HK-2 (cell line): Measurements from ENCODE around the gene PRKG1.
"Not testable (repeated sequence)": the region's sequence is repeated elsewhere in the genome, so short reads cannot be mapped to it uniquely, and the experiment has no call there.

Source experiments
- DNase-seq: peaks from one replicate; pipeline ENCODE4 v3.0.0-alpha.2; 2018; ENCODE audit not compliant: unreplicated experiment

PRKG1 gene

GRCh38 chr10:51170518-51171245, 96.4 kb downstream of the PRKG1 start:
- no peak for DNase-seq

GRCh38 chr10:51171946-51172345, 97.7 kb downstream of the PRKG1 start:
- DNase-seq = no peak

GRCh38 chr10:51176976-51177695, 102.8 kb downstream of the PRKG1 start:
- DNase-seq = no peak

- no peak for DNase-seq
Observed at GRCh38 chr10:51178634-51179033, 104.3 kb downstream of the PRKG1 start.

- no peak for DNase-seq
Observed at GRCh38 chr10:51180141-51180540, 105.9 kb downstream of the PRKG1 start.

- DNase-seq = no peak
Observed at GRCh38 chr10:51183783-51184182, 109.5 kb downstream of the PRKG1 start.

- no peak for DNase-seq
Observed at GRCh38 chr10:51186361-51186760, 112.1 kb downstream of the PRKG1 start.

- DNase-seq = no peak
Observed at GRCh38 chr10:51188008-51188407, 113.7 kb downstream of the PRKG1 start.

- no peak for DNase-seq
Observed at GRCh38 chr10:51188866-51189265, 114.6 kb downstream of the PRKG1 start.

- DNase-seq = no peak
Observed at GRCh38 chr10:51196508-51197175, 122.4 kb downstream of the PRKG1 start.

- no peak for DNase-seq
Observed at GRCh38 chr10:51198170-51198569, 123.9 kb downstream of the PRKG1 start.

GRCh38 chr10:51201947-51202346, 127.7 kb downstream of the PRKG1 start:
- no peak for DNase-seq

GRCh38 chr10:51203359-51203758, 129.1 kb downstream of the PRKG1 start:
- DNase-seq = no peak

GRCh38 chr10:51204066-51204465, 129.8 kb downstream of the PRKG1 start:
- DNase-seq = no peak

- DNase-seq = no peak
Observed at GRCh38 chr10:51204701-51205100, 130.4 kb downstream of the PRKG1 start.

- no peak for DNase-seq
Observed at GRCh38 chr10:51206500-51206899, 132.2 kb downstream of the PRKG1 start.

GRCh38 chr10:51212937-51213336, 138.7 kb downstream of the PRKG1 start:
- not testable (repeated sequence) for DNase-seq

GRCh38 chr10:51214207-51215196, 140.2 kb downstream of the PRKG1 start:
- no peak for DNase-seq

- no peak for DNase-seq
Observed at GRCh38 chr10:51215951-51216834, 141.9 kb downstream of the PRKG1 start.

GRCh38 chr10:51217505-51217904, 143.2 kb downstream of the PRKG1 start:
- no peak for DNase-seq
